Measurements from ENCODE around the gene GRB10. TPM values are rescaled to one million over a fixed set of nuclear protein-coding genes. Genes with fewer than 3 reads are reported as not detected.

GRB10 gene
- total RNA-seq, 1 experiment from 2014 or later, result 38.3 TPM

- Histone ChIP-seq H3K36me3 (ENCODE audit: control insufficient read depth, insufficient read depth, low read length) (no peaks in the 10 kb centered on the region), H3K4me3 (ENCODE audit: low read depth in 2 of 2, low read length in 2 of 2) (no peak overlapping the region), H3K27ac (ENCODE audit: low read length) (no peak overlapping the region), H3K4me1 (ENCODE audit: control insufficient read depth, insufficient read depth, low read length) (no peaks in the 10 kb centered on the region), H3K27me3 (ENCODE audit: control insufficient read depth, insufficient read depth, low read length) (no peaks in the 10 kb centered on the region), H3K9me3 (ENCODE audit: control insufficient read depth, insufficient read depth, low read depth, low read length) (no peaks in the 10 kb centered on the region)
- in situ Hi-C loops (cut with HindIII; ENCODE audit: low pct_unique_long_range_greater_than_20kb, low sequenced_read_pairs) (no loop called here), intact Hi-C loops (cut with micrococcal nuclease; ENCODE audit: unreplicated experiment) (no loop called here)
- ATAC-seq (no peak), DNase-seq (ENCODE audit: low read depth, low spot score) (no peak)
- TF ChIP-seq SIN3A (IDR thresholded peaks at IDR 0.05; ENCODE audit: borderline replicate concordance, insufficient read depth, low read depth, low read length) (no peak), CTCF (IDR thresholded peaks at IDR 0.05) (no peak), REST (IDR thresholded peaks at IDR 0.05; ENCODE audit: insufficient read depth in 1 of 2, low read depth in 2 of 2, low read length in 1 of 2) (no peak), POLR2AphosphoS5 (IDR thresholded peaks at IDR 0.05; ENCODE audit: low read depth, low read length) (no peak), TCF7L2 (IDR thresholded peaks at IDR 0.05; ENCODE audit: low read depth, low read length) (no peak)
- no TSS peak for BruUV-seq (replicated peaks)
- ChIA-PET CTCF (no interaction called here), POLR2A (no interaction called here)
These were observed 129.4 kb downstream of the GRB10 start for GRCh38 chr7:50653126-50653864.

GRCh38 chr7:50652400-50653125, 130.1 kb downstream of the GRB10 start:
- DNase-seq (ENCODE audit: low read depth, low spot score) (no peak), ATAC-seq (no peak)
- Histone ChIP-seq H3K4me1 (ENCODE audit: control insufficient read depth, insufficient read depth, low read length) (no peaks in the 10 kb centered on the region), H3K9me3 (ENCODE audit: control insufficient read depth, insufficient read depth, low read depth, low read length) (no peaks in the 10 kb centered on the region), H3K36me3 (ENCODE audit: control insufficient read depth, insufficient read depth, low read length) (no peaks in the 10 kb centered on the region), H3K27ac (ENCODE audit: low read length) (no peak overlapping the region), H3K27me3 (ENCODE audit: control insufficient read depth, insufficient read depth, low read length) (no peaks in the 10 kb centered on the region), H3K4me3 (ENCODE audit: low read depth in 2 of 2, low read length in 2 of 2) (no peak overlapping the region)
- intact Hi-C loops (cut with micrococcal nuclease; ENCODE audit: unreplicated experiment), result no loop called here
- ChIA-PET CTCF (no interaction called here), POLR2A (no interaction called here)
- no TSS peak for BruUV-seq (replicated peaks)
- TF ChIP-seq POLR2AphosphoS5 (IDR thresholded peaks at IDR 0.05; ENCODE audit: low read depth, low read length) (no peak), TCF7L2 (IDR thresholded peaks at IDR 0.05; ENCODE audit: low read depth, low read length) (no peak), SIN3A (IDR thresholded peaks at IDR 0.05; ENCODE audit: borderline replicate concordance, insufficient read depth, low read depth, low read length) (no peak), REST (IDR thresholded peaks at IDR 0.05; ENCODE audit: insufficient read depth in 1 of 2, low read depth in 2 of 2, low read length in 1 of 2) (no peak), CTCF (IDR thresholded peaks at IDR 0.05) (no peak)
- in situ Hi-C loops (cut with HindIII; ENCODE audit: low pct_unique_long_range_greater_than_20kb, low sequenced_read_pairs), result no loop called here
